ENCODE measurements around the gene TOMM20.
"Not testable (repeated sequence)": the region's sequence is repeated elsewhere in the genome, so short reads cannot be mapped to it uniquely, and the experiment has no call there.

TOMM20 gene

GRCh38 chr1:235160957-235161684, 32.5 kb upstream of the TOMM20 start, which contains the start of gene RBM34:
Gene RBM34, minus strand, starts transcription at chr1:235161250. Its CDS starts 24 bp downstream, at chr1:235161226.
- Histone ChIP-seq H3K4me3 (replicated peaks; ENCODE audit: low read depth, low read length) (peak within 1 kb of the TSS; percentile 68), H3K27me3 (replicated peaks; ENCODE audit: control insufficient read depth, insufficient read depth, low read length) (no peaks in the 10 kb centered on the region), H3K36me3 (ENCODE audit: control insufficient read depth, insufficient read depth, low read length) (peaks cover 15% of the 10 kb centered on the region)
- TF ChIP-seq CTCF (IDR thresholded peaks at IDR 0.05; ENCODE audit: insufficient read depth, low read length, poor library complexity, severe bottlenecking), result peak; percentile 20
- peak; percentile 94 for DNase-seq (ENCODE audit: extremely low read depth, insufficient read length)

- peaks cover 15% of the 10 kb centered on the region for H3K36me3 ChIP-seq (ENCODE audit: control insufficient read depth, insufficient read depth, low read length)
- no peak for TF ChIP-seq CTCF (IDR thresholded peaks at IDR 0.05; ENCODE audit: insufficient read depth, low read length, poor library complexity, severe bottlenecking)
- no peak for DNase-seq (ENCODE audit: extremely low read depth, insufficient read length)
- peak overlapping the region; percentile 68 for H3K4me3 ChIP-seq (replicated peaks; ENCODE audit: low read depth, low read length)
- no peaks in the 10 kb centered on the region for H3K27me3 ChIP-seq (replicated peaks; ENCODE audit: control insufficient read depth, insufficient read depth, low read length)
These were observed 31.8 kb upstream of the TOMM20 start for GRCh38 chr1:235160383-235160956.

GRCh38 chr1:235159930-235160329, 31.3 kb upstream of the TOMM20 start:
- peak overlapping the region; percentile 68 for H3K4me3 ChIP-seq (replicated peaks; ENCODE audit: low read depth, low read length)
- not testable (repeated sequence) for H3K27me3 ChIP-seq (replicated peaks; ENCODE audit: control insufficient read depth, insufficient read depth, low read length); DNase-seq (ENCODE audit: extremely low read depth, insufficient read length)
- H3K36me3 ChIP-seq (ENCODE audit: control insufficient read depth, insufficient read depth, low read length), result peaks cover 15% of the 10 kb centered on the region

- peaks cover 15% of the 10 kb centered on the region for H3K36me3 ChIP-seq (ENCODE audit: control insufficient read depth, insufficient read depth, low read length)
- not testable (repeated sequence) for DNase-seq (ENCODE audit: extremely low read depth, insufficient read length); H3K4me3 ChIP-seq (replicated peaks; ENCODE audit: low read depth, low read length); H3K27me3 ChIP-seq (replicated peaks; ENCODE audit: control insufficient read depth, insufficient read depth, low read length)
These were observed 30.6 kb upstream of the TOMM20 start for GRCh38 chr1:235159284-235159683.

- TF ChIP-seq CTCF (IDR thresholded peaks at IDR 0.05; ENCODE audit: insufficient read depth, low read length, poor library complexity, severe bottlenecking), result no peak
- DNase-seq (ENCODE audit: extremely low read depth, insufficient read length), result no peak
- Histone ChIP-seq H3K27me3 (replicated peaks; ENCODE audit: control insufficient read depth, insufficient read depth, low read length) (no peaks in the 10 kb centered on the region), H3K36me3 (ENCODE audit: control insufficient read depth, insufficient read depth, low read length) (peaks cover 15% of the 10 kb centered on the region), H3K4me3 (replicated peaks; ENCODE audit: low read depth, low read length) (no peak overlapping the region)
These were observed 30.0 kb upstream of the TOMM20 start for GRCh38 chr1:235158680-235159079.

GRCh38 chr1:235157150-235157549, 28.5 kb upstream of the TOMM20 start:
- TF ChIP-seq CTCF (IDR thresholded peaks at IDR 0.05; ENCODE audit: insufficient read depth, low read length, poor library complexity, severe bottlenecking), result no peak
- H3K27me3 ChIP-seq (replicated peaks; ENCODE audit: control insufficient read depth, insufficient read depth, low read length), result no peaks in the 10 kb centered on the region
- no peak overlapping the region for H3K4me3 ChIP-seq (replicated peaks; ENCODE audit: low read depth, low read length)
- peaks cover 17% of the 10 kb centered on the region for H3K36me3 ChIP-seq (ENCODE audit: control insufficient read depth, insufficient read depth, low read length)
- DNase-seq (ENCODE audit: extremely low read depth, insufficient read length), result no peak
